Esophagus squamous epithelium (tissue), 4 donors: ENCODE measurements around the gene MYH14.
A peak's percentile ranks its signal among the peaks of the same experiment; 100 is the strongest.

Experiments
- CTCF ChIP-seq, 6 experiments: fragments of 450-650 bp in 4 of 6; fragments of 200-600 bp in 2 of 6; sonication (generic) in 2 of 6; IDR thresholded peaks; one replicate each; pipeline ENCODE4 v1.5.1; 2016 to 2019; ENCODE audit warnings: antibody characterized with exemption in 6 of 6, mild to moderate bottlenecking in 4 of 6, moderate library complexity in 4 of 6
- POLR2A ChIP-seq, 4 donors: fragments of 450-650 bp; IDR thresholded peaks; one replicate each; pipeline ENCODE4 v1.6.1; 2017; ENCODE audit warnings: antibody characterized with exemption in 4 of 4, mild to moderate bottlenecking in 4 of 4, moderate library complexity in 3 of 4

- no peak for TF ChIP-seq CTCF (IDR thresholded peaks at IDR 0.05)
- TF ChIP-seq POLR2A (IDR thresholded peaks at IDR 0.05), result peak in 2 of 4 donors; percentile 2 to 64
Measured at GRCh38 chr19:50204811-50205675, 1.6 kb downstream of the MYH14 start.
